SW 1271 (cell line): Measurements from ENCODE around the gene PCMTD2.
A peak's percentile ranks its signal among the peaks of the same experiment; 100 is the strongest.

Experiments used
- DNase-seq, 2 experiments: peaks; one replicate each; lab custom pipeline; 2025; lab: John Stamatoyannopoulos, UW

Gene PCMTD2

GRCh38 chr20:64238851-64239387 lies 16.6 kb upstream of the PCMTD2 start:
- DNase-seq, result no peak

DNA sequence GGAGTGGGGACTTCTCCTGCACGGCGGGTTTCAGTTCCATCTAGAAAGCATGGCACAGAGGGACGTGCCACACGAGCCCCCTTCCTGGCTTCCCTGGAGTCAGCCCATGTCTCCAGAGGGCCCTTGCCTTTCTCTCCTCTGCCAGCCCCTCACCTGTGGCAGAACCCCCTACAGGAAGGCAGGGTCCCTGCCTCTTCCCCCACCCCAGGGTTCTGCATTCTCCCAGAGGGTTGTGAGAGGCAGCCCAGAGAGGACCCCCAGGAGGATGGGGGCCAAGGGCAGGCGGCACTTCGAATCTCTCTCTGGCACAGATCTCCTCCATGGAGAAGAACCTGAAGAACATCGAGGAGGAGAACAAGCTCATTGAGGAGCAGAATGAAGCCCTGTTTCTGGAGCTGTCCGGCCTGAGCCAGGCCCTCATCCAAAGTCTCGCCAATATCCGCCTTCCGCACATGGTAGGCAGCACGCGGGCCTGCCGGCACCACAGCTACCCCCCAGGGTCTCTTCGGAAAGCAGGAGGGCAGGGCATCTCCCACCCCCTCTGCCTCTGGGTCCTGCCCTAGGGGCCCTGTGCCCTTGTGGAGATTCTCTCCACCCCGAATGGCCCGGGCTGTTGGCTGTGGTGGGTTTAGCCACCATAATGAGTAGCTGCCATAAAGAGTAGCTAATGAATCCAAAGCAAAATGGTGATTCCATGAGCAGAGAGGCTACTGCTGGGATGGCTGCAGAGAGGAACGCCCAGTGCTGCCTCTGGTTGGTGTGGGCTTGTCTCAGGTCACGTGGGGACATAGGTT lies 15.9 kb upstream of the PCMTD2 start:
- DNase-seq, result no peak

DNA sequence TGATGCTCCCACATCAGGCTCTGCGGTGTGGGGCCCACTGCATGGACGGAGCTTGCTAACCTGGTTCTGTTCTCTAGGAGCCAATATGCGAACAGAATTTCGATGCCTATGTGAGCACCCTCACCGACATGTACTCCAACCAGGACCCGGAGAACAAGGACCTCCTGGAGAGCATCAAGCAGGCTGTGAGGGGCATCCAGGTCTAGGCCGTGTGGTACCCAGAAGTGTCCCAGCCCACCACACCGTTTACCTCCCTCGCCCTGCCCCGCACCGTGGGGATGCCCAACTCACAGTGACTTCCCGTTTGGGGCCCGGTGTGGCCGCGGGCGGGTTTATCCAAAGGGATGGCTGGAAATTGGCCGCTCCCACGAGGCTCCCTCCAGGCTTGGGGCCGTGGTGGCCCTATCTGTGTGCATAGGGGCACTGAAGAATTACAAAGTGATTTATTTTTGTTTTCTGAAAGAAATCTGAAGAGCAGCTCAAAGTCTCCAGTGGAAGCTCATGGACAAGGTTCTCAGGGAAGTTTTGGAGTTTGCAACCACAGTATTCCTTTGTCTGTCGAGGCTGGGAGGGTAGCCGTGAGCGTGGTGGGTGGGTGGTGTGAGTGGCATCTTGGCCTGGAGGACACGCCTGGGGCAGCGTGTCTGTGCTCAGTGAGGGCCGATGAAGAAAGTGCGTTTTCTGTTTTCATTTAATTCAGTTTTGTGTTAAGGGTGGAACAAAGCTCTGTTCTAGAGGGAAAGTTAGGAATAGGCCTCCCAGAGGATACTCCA lies 15.1 kb upstream of the PCMTD2 start:
- no peak for DNase-seq

GRCh38 chr20:64241061-64241460 lies 14.5 kb upstream of the PCMTD2 start:
- DNase-seq, result no peak

- no peak for DNase-seq
These were observed 13.3 kb upstream of the PCMTD2 start for GRCh38 chr20:64242003-64242796.

DNA sequence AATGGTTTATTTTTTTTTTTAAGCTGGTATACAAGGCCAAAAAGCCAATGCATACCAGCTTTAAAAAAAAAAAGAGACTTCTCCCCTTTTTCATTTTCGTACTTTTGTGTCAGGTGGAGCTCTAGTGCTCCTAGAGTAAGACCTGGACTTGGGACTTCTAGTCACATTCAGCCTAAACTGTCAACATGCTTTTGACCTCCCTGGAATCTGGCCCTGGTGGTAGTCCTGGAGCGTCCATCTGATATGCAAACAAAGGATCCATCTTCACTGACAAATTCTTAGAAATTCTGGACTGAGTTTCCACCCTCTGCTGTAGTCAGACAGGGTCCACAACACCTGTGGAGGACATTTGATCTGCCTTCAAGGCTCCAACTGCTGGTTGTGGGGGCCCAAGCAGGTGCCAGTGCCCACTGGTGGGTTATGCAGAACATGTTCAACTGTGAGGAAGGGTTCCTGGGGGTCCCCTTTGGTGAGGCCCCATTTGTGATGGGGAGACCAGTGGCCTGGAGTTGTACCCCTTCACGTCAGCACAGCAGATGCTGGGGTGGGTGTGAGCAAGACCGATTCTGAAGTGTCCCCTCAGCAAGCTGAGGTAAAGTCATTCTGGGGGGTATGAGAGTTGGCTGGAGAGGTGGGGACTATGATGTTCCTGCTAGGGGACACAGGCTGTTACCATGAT lies 12.6 kb upstream of the PCMTD2 start:
- no peak for DNase-seq

- no peak for DNase-seq
These were observed 11.2 kb upstream of the PCMTD2 start for GRCh38 chr20:64244281-64244805.

- DNase-seq, result no peak
These were observed 10.5 kb upstream of the PCMTD2 start for GRCh38 chr20:64244870-64245603.

- DNase-seq, result no peak
These were observed 9.6 kb upstream of the PCMTD2 start for GRCh38 chr20:64245746-64246595.

DNA sequence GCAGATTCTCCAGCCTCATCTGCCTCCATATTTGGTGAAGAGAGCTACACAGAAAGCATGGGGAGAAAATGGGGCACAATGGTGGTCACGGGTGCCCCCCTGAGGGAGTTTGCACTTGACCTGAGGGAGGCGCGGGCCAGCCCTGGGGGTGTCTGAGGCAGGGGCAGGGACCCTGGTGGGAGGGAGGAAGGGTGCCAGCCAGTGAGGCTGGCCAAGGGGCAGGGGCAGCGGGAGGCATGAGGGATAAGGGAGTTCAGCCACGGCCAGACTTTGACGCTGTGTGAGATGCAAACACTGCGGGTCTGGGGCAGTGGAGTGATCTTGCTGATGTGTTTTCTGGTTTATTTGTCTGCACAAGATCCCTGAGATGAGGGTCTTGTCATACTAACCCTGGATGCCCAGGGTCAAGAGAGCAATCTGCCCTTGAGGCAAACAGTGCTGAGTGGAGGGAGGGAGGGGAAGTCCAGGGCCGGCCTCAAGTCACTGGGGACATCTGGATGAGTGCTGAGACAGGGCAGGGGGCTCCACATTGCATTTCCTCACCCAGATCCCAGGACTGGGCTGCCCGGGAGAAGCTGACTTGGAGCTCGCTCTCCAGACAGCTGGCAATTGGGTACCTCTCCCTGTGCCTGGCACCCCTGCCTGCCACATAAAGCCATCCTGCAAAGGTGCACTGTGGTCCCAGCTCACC lies 8.8 kb upstream of the PCMTD2 start:
- no peak for DNase-seq

DNA sequence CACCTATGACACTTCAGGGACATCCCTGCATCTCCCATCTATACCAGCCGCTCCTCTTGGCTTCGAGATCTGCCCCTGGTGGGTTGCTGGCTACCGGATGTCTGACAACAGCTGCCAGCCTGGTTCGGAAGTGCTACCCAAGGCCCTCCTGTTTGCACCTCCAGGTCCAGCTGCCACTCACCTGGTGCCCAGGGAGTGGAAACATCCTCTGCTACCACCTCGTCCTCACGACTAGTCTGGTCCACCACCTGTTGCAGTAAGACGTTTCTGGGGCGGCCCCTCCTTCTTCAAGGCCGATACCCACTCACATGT lies 8.3 kb upstream of the PCMTD2 start:
- DNase-seq, result no peak

GRCh38 chr20:64247970-64248841 lies 7.3 kb upstream of the PCMTD2 start:
- DNase-seq, result no peak

GRCh38 chr20:64250027-64250426 lies 5.5 kb upstream of the PCMTD2 start:
- DNase-seq, result no peak

GRCh38 chr20:64253000-64253383 lies 2.6 kb upstream of the PCMTD2 start:
- DNase-seq, result no peak

DNA sequence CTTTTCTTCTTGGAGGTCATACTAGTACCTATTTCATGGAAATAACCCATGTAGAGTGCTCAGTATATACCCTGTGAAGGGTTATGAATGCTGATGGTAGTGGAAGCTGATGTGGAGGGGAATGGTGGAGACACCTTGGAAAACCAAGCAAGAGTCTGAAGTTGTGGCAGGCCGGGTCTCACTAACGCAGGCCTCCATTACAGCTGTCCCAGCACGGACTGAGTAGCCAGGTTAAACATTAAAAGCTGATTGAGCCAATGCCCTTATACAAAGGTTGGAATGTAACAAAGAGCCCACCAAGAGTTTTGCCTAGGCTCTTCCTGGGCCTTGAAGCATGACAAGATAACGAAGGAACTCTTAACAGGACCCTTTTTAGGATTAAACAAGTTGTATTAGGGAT lies 2.1 kb upstream of the PCMTD2 start:
- no peak for DNase-seq

- no peak for DNase-seq
These were observed 1.4 kb upstream of the PCMTD2 start for GRCh38 chr20:64254156-64254555.

- peak in 1 of 2 experiments; percentile 59 for DNase-seq
These were observed 782 bp upstream of the PCMTD2 start for GRCh38 chr20:64254571-64255360.
